DMS114 treated with DMSO at 0.1 percent for 48 hours (cell line): ENCODE data around the gene UPF3B.
"Not testable (repeated sequence)": the region's sequence is repeated elsewhere in the genome, so short reads cannot be mapped to it uniquely, and the experiment has no call there.

ENCODE experiments used
- DNase-seq: peaks from one replicate; lab custom pipeline; 2025; ENCODE audit not compliant: unreplicated experiment; lab: John Stamatoyannopoulos, UW

Gene UPF3B

GRCh38 chrX:119826399-119826959 lies 26.3 kb downstream of the UPF3B start:
- DNase-seq, result no peak

GRCh38 chrX:119824221-119824620 lies 28.5 kb downstream of the UPF3B start:
- DNase-seq, result not testable (repeated sequence)

- DNase-seq, result not testable (repeated sequence)
Observed at GRCh38 chrX:119821703-119822102, 31.1 kb downstream of the UPF3B start.

- DNase-seq, result no peak
Observed at GRCh38 chrX:119817130-119817690, 35.6 kb downstream of the UPF3B start.

GRCh38 chrX:119816300-119816699 lies 36.5 kb downstream of the UPF3B start:
- no peak for DNase-seq

GRCh38 chrX:119809185-119809666 lies 43.5 kb downstream of the UPF3B start:
- DNase-seq, result no peak

- DNase-seq, result not testable (repeated sequence)
Observed at GRCh38 chrX:119808461-119808860, 44.3 kb downstream of the UPF3B start.

- DNase-seq, result no peak
Observed at GRCh38 chrX:119802546-119802945, 50.2 kb downstream of the UPF3B start.

- no peak for DNase-seq
Observed at GRCh38 chrX:119801253-119802221, 51.2 kb downstream of the UPF3B start.

- peak; percentile 75 for DNase-seq
Observed at GRCh38 chrX:119791437-119792231, 61.1 kb downstream of the UPF3B start, which contains the start of gene RPL39. TSS of gene RPL39 (minus strand) at chrX:119791630. CDS start at chrX:119791576, 54 bp downstream.

GRCh38 chrX:119790977-119791436 lies 61.8 kb downstream of the UPF3B start:
- peak; percentile 6 for DNase-seq

GRCh38 chrX:119784747-119785446 lies 67.9 kb downstream of the UPF3B start:
- no peak for DNase-seq
